Neuronal stem cell (in vitro differentiated cells): ENCODE data around the gene CBR3. TPM values are rescaled to one million over a fixed set of nuclear protein-coding genes. Genes with fewer than 3 reads are reported as not detected.
A peak's percentile ranks its signal among the peaks of the same experiment; 100 is the strongest.

Source experiments
- DNase-seq: peaks from one replicate; pipeline ENCODE4 v3.0.0-alpha.2; 2013; ENCODE audit warnings: low spot score
- H2AFZ ChIP-seq: one replicate; pipeline ENCODE4 v1.6.1; 2013; ENCODE audit warnings: mild to moderate bottlenecking, low read length, inconsistent platforms
- H2AK5ac ChIP-seq: 2 replicates; pipeline ENCODE4 v1.6.1; 2013; ENCODE audit warnings: low read depth, mild to moderate bottlenecking, inconsistent platforms, low read length, moderate library complexity, mixed read lengths
- H2BK120ac ChIP-seq: 2 replicates; pipeline ENCODE4 v1.6.1; 2013; ENCODE audit warnings: low read depth, mild to moderate bottlenecking, inconsistent platforms, low read length, moderate library complexity, mixed read lengths
- H2BK12ac ChIP-seq: one replicate; pipeline ENCODE4 v1.6.1; 2013; ENCODE audit warnings: low read length, inconsistent platforms
- H2BK15ac ChIP-seq: 2 replicates; pipeline ENCODE4 v1.6.1; 2013; ENCODE audit warnings: mild to moderate bottlenecking, low read length, inconsistent platforms, mixed read lengths
- H2BK5ac ChIP-seq: one replicate; pipeline ENCODE4 v1.6.1; 2013; ENCODE audit warnings: inconsistent platforms, mild to moderate bottlenecking, low read length, moderate library complexity
- H3K14ac ChIP-seq: one replicate; pipeline ENCODE4 v1.6.1; 2013; ENCODE audit warnings: low read length, inconsistent platforms
- H3K18ac ChIP-seq: 2 replicates; pipeline ENCODE4 v1.6.1; 2013; ENCODE audit warnings: low read length, inconsistent platforms
- H3K23ac ChIP-seq: 2 replicates; pipeline ENCODE4 v1.6.1; 2013; ENCODE audit warnings: low read depth, mild to moderate bottlenecking, mixed read lengths, low read length, inconsistent platforms; ENCODE audit not compliant: poor library complexity
- H3K27ac ChIP-seq: replicated peaks from 3 replicates; pipeline ENCODE4 v1.5.1; 2013; ENCODE audit warnings: low read length, inconsistent platforms
- H3K27me3 ChIP-seq, 3 experiments: 2 replicates each; pipeline ENCODE4 v1.6.1; 2013; ENCODE audit warnings: low read length in 3 of 3, mild to moderate bottlenecking in 2 of 3, inconsistent platforms in 1 of 3, low read depth in 1 of 3, mixed read lengths in 1 of 3, moderate library complexity in 1 of 3; ENCODE audit not compliant: control insufficient read depth in 3 of 3, insufficient read depth in 3 of 3
- H3K36me3 ChIP-seq, 2 donors: replicated peaks in 1 of 2; 2 replicates each; pipeline ENCODE4 v1.6.1; 2013; ENCODE audit warnings: low read length in 2 of 2; ENCODE audit not compliant: control insufficient read depth in 2 of 2, insufficient read depth in 2 of 2
- H3K4ac ChIP-seq: 2 replicates; pipeline ENCODE4 v1.6.1; 2013; ENCODE audit warnings: inconsistent platforms, mild to moderate bottlenecking, low read length, moderate library complexity
- H3K4me1 ChIP-seq, 2 donors: 1 replicate in 1 of 2; 2 replicates in 1 of 2; pipeline ENCODE4 v1.6.1; 2013; ENCODE audit warnings: low read length in 2 of 2, low read depth in 1 of 2; ENCODE audit not compliant: control insufficient read depth in 2 of 2, insufficient read depth in 1 of 2
- H3K4me2 ChIP-seq: one replicate; pipeline ENCODE4 v1.6.1; 2013; ENCODE audit warnings: mild to moderate bottlenecking, low read length, inconsistent platforms; ENCODE audit not compliant: insufficient read depth, poor library complexity, severe bottlenecking
- H3K4me3 ChIP-seq, 2 donors: 2 replicates each; pipeline ENCODE4 v1.5.1; 2013; ENCODE audit warnings: low read length in 2 of 2, mild to moderate bottlenecking in 2 of 2, inconsistent platforms in 1 of 2, moderate library complexity in 1 of 2
- H3K79me1 ChIP-seq: one replicate; pipeline ENCODE4 v1.6.1; 2013; ENCODE audit warnings: low read depth, mild to moderate bottlenecking, inconsistent platforms, low read length, moderate library complexity
- H3K9ac ChIP-seq: one replicate; pipeline ENCODE4 v1.6.1; 2013; ENCODE audit warnings: mild to moderate bottlenecking, low read depth, low read length, inconsistent platforms; ENCODE audit not compliant: poor library complexity
- H3K9me3 ChIP-seq, 2 donors: replicated peaks in 1 of 2; 2 replicates each; pipeline versions ENCODE3 to v1.6.1; 2013; ENCODE audit warnings: low read length in 2 of 2, mild to moderate bottlenecking in 2 of 2, inconsistent platforms in 1 of 2, low read depth in 1 of 2, mixed read lengths in 1 of 2, moderate library complexity in 1 of 2; ENCODE audit not compliant: control insufficient read depth in 2 of 2, insufficient read depth in 1 of 2
- H4K8ac ChIP-seq: one replicate; pipeline ENCODE4 v1.6.1; 2013; ENCODE audit warnings: low read depth, mild to moderate bottlenecking, inconsistent platforms, low read length, moderate library complexity
- H4K91ac ChIP-seq: one replicate; pipeline ENCODE4 v1.6.1; 2013; ENCODE audit warnings: low read length, low read depth, mild to moderate bottlenecking, inconsistent platforms; ENCODE audit not compliant: poor library complexity
- WGBS, 2 donors: extraction: QIAGEN DNeasy Blood & Tissue Kit; methylation state at CpG; one replicate each; pipeline ENCODE4 v1.1.7; 2013; ENCODE audit warnings: missing lambda C conversion rate in 2 of 2, mixed read lengths in 1 of 2; ENCODE audit not compliant: insufficient read length in 2 of 2, insufficient replicate concordance in 1 of 2; ENCODE audit errors: extremely low coverage in 2 of 2; 5-methylcytosine and 5-hydroxymethylcytosine counted together
- polyA plus RNA-seq, 2 experiments: library from polyadenylated mRNA; stranded (reverse); fragments of 200-250 nt; gene quantifications; one replicate each; pipeline ENCODE4 v1.2.3, GENCODE V29; 2013

The CBR3 gene
- not detected for polyA plus RNA-seq (2013, experiment 1 of 2)
- polyA plus RNA-seq (2013, experiment 2 of 2), result 0.06 TPM

- peak within 1 kb of the TSS; percentile 48 to 78 for H3K4me3 ChIP-seq
- peak within 1 kb of the TSS; percentile 98 for H2AFZ ChIP-seq
- peak within 1 kb of the TSS; percentile 90 for H3K18ac ChIP-seq
- no peak within 1 kb of the TSS for H3K4ac ChIP-seq
- H4K91ac ChIP-seq, result no peak within 1 kb of the TSS
- DNase-seq, result no peak
- H3K9ac ChIP-seq, result peak within 1 kb of the TSS; percentile 81
- peak within 1 kb of the TSS; percentile 3 for H3K14ac ChIP-seq
- peaks cover 12 to 69% (median 50%) of the 10 kb centered on the region in 3 experiments for H3K27me3 ChIP-seq
- H3K27ac ChIP-seq, result no peak within 1 kb of the TSS
- no peak within 1 kb of the TSS for H2BK5ac ChIP-seq
- H2BK12ac ChIP-seq, result peak within 1 kb of the TSS; percentile 99
- peak within 1 kb of the TSS; percentile 84 for H3K4me2 ChIP-seq
- H3K36me3 ChIP-seq, result no peaks in the 10 kb centered on the region
- peaks cover 8 to 13% of the 10 kb centered on the region in 2 donors for H3K4me1 ChIP-seq
- H2BK120ac ChIP-seq, result no peak within 1 kb of the TSS
- peak within 1 kb of the TSS; percentile 91 for H3K23ac ChIP-seq
- peak within 1 kb of the TSS; percentile 58 for H2BK15ac ChIP-seq
- peaks cover 0 to 2% of the 10 kb centered on the region in 2 donors for H3K9me3 ChIP-seq
- peak within 1 kb of the TSS; percentile 43 for H4K8ac ChIP-seq
- H3K79me1 ChIP-seq, result peaks cover 3% of the 10 kb centered on the region
- H2AK5ac ChIP-seq, result no peak within 1 kb of the TSS
- no CpG with 5 or more reads among the region's 53 CpGs for WGBS, 2 donors
Observed at GRCh38 chr21:36134803-36135390, at the start of gene CBR3. CBR3 (plus strand) TSS chr21:36135079; CDS start chr21:36135193, 114 bp downstream.

GRCh38 chr21:36087362-36088138, 47.3 kb upstream of the CBR3 start:
- Histone ChIP-seq H2BK15ac (no peak overlapping the region), H3K4me2 (no peak overlapping the region), H3K4me1 (no peaks in the 10 kb centered on the region), H4K8ac (no peak overlapping the region), H2BK5ac (no peak overlapping the region), H2AK5ac (no peak overlapping the region), H3K36me3 (no peaks in the 10 kb centered on the region), H2BK120ac (no peak overlapping the region), H4K91ac (no peak overlapping the region), H3K27ac (no peak overlapping the region), H3K9ac (no peak overlapping the region), H2BK12ac (no peak overlapping the region), H2AFZ (no peak overlapping the region), H3K4me3 (no peak overlapping the region), H3K9me3 (no peaks in the 10 kb centered on the region), H3K79me1 (no peaks in the 10 kb centered on the region), H3K27me3 (no peaks in the 10 kb centered on the region), H3K18ac (no peak overlapping the region), H3K23ac (no peak overlapping the region), H3K14ac (no peak overlapping the region), H3K4ac (no peak overlapping the region)
- DNase-seq, result no peak
- no CpG with 5 or more reads among the region's 6 CpGs for WGBS, 2 donors

GRCh38 chr21:36089946-36090345, 44.9 kb upstream of the CBR3 start:
- no peak overlapping the region for H3K18ac ChIP-seq
- no peak overlapping the region for H2BK12ac ChIP-seq
- H3K4ac ChIP-seq, result no peak overlapping the region
- H3K4me1 ChIP-seq, result no peaks in the 10 kb centered on the region
- H3K79me1 ChIP-seq, result no peaks in the 10 kb centered on the region
- H3K23ac ChIP-seq, result no peak overlapping the region
- no peak overlapping the region for H2BK15ac ChIP-seq
- no peak overlapping the region for H3K4me2 ChIP-seq
- H3K9ac ChIP-seq, result no peak overlapping the region
- no peak overlapping the region for H3K4me3 ChIP-seq
- H3K14ac ChIP-seq, result no peak overlapping the region
- no peak overlapping the region for H2AFZ ChIP-seq
- WGBS, 2 donors, result no CpG with 5 or more reads among the region's 3 CpGs
- H3K27me3 ChIP-seq, result no peaks in the 10 kb centered on the region
- H2AK5ac ChIP-seq, result no peak overlapping the region
- H2BK120ac ChIP-seq, result no peak overlapping the region
- no peak overlapping the region for H2BK5ac ChIP-seq
- H4K8ac ChIP-seq, result no peak overlapping the region
- no peaks in the 10 kb centered on the region for H3K36me3 ChIP-seq
- no peak overlapping the region for H4K91ac ChIP-seq
- H3K27ac ChIP-seq, result no peak overlapping the region
- H3K9me3 ChIP-seq, result peaks cover 0 to 4% of the 10 kb centered on the region in 2 donors
- DNase-seq, result no peak

GRCh38 chr21:36092681-36093080, 42.2 kb upstream of the CBR3 start:
- Histone ChIP-seq H3K4me2 (no peak overlapping the region), H3K4me3 (no peak overlapping the region), H3K9ac (no peak overlapping the region), H2BK5ac (no peak overlapping the region), H3K27ac (no peak overlapping the region), H2BK120ac (no peak overlapping the region), H3K14ac (no peak overlapping the region), H2BK15ac (no peak overlapping the region), H4K8ac (no peak overlapping the region), H3K9me3 (peaks cover 0 to 4% of the 10 kb centered on the region in 2 donors), H2AFZ (no peak overlapping the region), H3K4ac (no peak overlapping the region), H3K18ac (no peak overlapping the region), H4K91ac (no peak overlapping the region), H3K4me1 (peaks cover 0 to 1% of the 10 kb centered on the region in 2 donors), H3K27me3 (peaks cover 0 to 2% (median 0%) of the 10 kb centered on the region in 3 experiments), H2AK5ac (no peak overlapping the region), H3K36me3 (no peaks in the 10 kb centered on the region), H3K79me1 (no peaks in the 10 kb centered on the region), H2BK12ac (no peak overlapping the region), H3K23ac (no peak overlapping the region)
- DNase-seq, result no peak
